Psoas muscle (tissue), 8 donors: ENCODE data around the gene PRR14. TPM values are rescaled to one million over a fixed set of nuclear protein-coding genes. Genes with fewer than 3 reads are reported as not detected.
"Not testable (repeated sequence)": the region's sequence is repeated elsewhere in the genome, so short reads cannot be mapped to it uniquely, and the experiment has no call there.

Experiments
- ATAC-seq, 4 donors: fragments of 200-7000 bp; cut with Tn5 transposase; one replicate each; pipeline ENCODE4 v1.9.1; 2020; ENCODE audit warnings: moderate library complexity in 3 of 4, mild to moderate bottlenecking in 2 of 4
- DNase-seq, 2 donors: peaks; one replicate each; pipeline ENCODE4 v3.0.0-alpha.2; 2020
- H3K27ac ChIP-seq: fragments of 200-600 bp; one replicate; pipeline ENCODE4 v1.8.0; 2022
- H3K27me3 ChIP-seq, 3 donors: fragments of 200-600 bp in 1 of 3; one replicate each; pipeline versions ENCODE4 v1.6.1 to v1.8.0; 2013 to 2022; ENCODE audit warnings: low read length in 2 of 3, mild to moderate bottlenecking in 2 of 3, moderate library complexity in 1 of 3; ENCODE audit not compliant: insufficient read depth in 3 of 3
- H3K36me3 ChIP-seq, 2 donors: fragments of 200-600 bp in 1 of 2; one replicate each; pipeline versions ENCODE4 v1.6.1 to v1.8.0; 2013 to 2022; ENCODE audit warnings: low read depth in 1 of 2, mild to moderate bottlenecking in 1 of 2, moderate library complexity in 1 of 2; ENCODE audit not compliant: insufficient read depth in 1 of 2
- H3K4me1 ChIP-seq: fragments of 200-600 bp; one replicate; pipeline ENCODE4 v1.8.0; 2022
- H3K4me3 ChIP-seq: fragments of 200-600 bp; one replicate; pipeline ENCODE4 v1.8.0; 2022; ENCODE audit warnings: mild to moderate bottlenecking
- H3K9me3 ChIP-seq: fragments of 200-600 bp; one replicate; pipeline ENCODE4 v1.8.0; 2022
- CTCF ChIP-seq: fragments of 200-600 bp; IDR thresholded peaks from one replicate; pipeline ENCODE4 v1.8.0; 2022; ENCODE audit warnings: antibody characterized with exemption
- WGBS, 3 donors: extraction: QIAGEN DNeasy Blood & Tissue Kit; methylation state at CpG; one replicate each; pipeline versions ENCODE4 v1.1.6 to v1.1.7; 2013; 5-methylcytosine and 5-hydroxymethylcytosine counted together
- intact Hi-C, 2 donors: fragments of 100-400 bp; cut with DNase I; formaldehyde crosslinking; loops; one replicate each; pipeline versions ENCODE4 v1.11.0 to v1.14.2; 2022
- polyA plus RNA-seq, 3 donors: library from polyadenylated mRNA; stranded (reverse); fragments of 200-250 nt; gene quantifications; one replicate each; pipeline ENCODE4 v1.2.3, GENCODE V29; 2013
- total RNA-seq, 4 donors: library from RNA; stranded (reverse); fragmentation: NEBNext Ultra II Directional in 2 of 4; extraction: Animal tissue kit (Norgen Biotek cat#: 25700) in 2 of 4; gene quantifications; one replicate each; pipeline versions ENCODE4 v1.2.1 to v1.2.4, GENCODE V29; 2021 to 2023
- donor health status: healthy with polysubstance abuse.
- donor health status: DM: no; HTN: no; CAD: no; lungs with moderate emphysema.
- donor health status: Bipolar disorder and iron deficiency.
- donor health status: healthy.
- donor health status: DM: yes; HTN: yes; CAD: no.
- donor health status: DM: no; HTN: no; CAD: no.
- donor health status: DM: no; HTN: no; CAD: no.
- donor health status: DM: yes; HTN: yes; CAD: no.

Gene PRR14
- total and polyA plus RNA-seq, 7 donors, result 13.4 to 26.8 (median 23.8) TPM

GRCh38 chr16:30691907-30692306 lies 41.1 kb downstream of the PRR14 start:
- no peak for DNase-seq
- TF ChIP-seq CTCF, result no peak
- WGBS, 3 donors, result 56 to 71% (median 64%) methylated on average over 4 of the region's 4 CpGs
- no peak overlapping the region for H3K4me3 ChIP-seq
- no peaks in the 10 kb centered on the region for H3K9me3 ChIP-seq
- no peak overlapping the region for H3K27ac ChIP-seq
- ATAC-seq, result no peak
- H3K27me3 ChIP-seq, result no peaks in the 10 kb centered on the region
- H3K4me1 ChIP-seq, result no peaks in the 10 kb centered on the region
- intact Hi-C loops, result loop anchor here in 1 of 2 donors (2.0 kb wide), 1 partner anchor 23 kb away; no protein-coding TSS in a partner anchor
- H3K36me3 ChIP-seq, result no peaks in the 10 kb centered on the region

- intact Hi-C loops, result no loop called here
These were observed 41.8 kb downstream of the PRR14 start for GRCh38 chr16:30692396-30693064.

GRCh38 chr16:30694926-30695693 lies 44.4 kb downstream of the PRR14 start:
- Histone ChIP-seq H3K27ac (no peak overlapping the region), H3K27me3 (no peaks in the 10 kb centered on the region), H3K36me3 (peaks cover 0 to 5% of the 10 kb centered on the region in 2 donors), H3K9me3 (no peaks in the 10 kb centered on the region), H3K4me1 (peaks cover 6% of the 10 kb centered on the region), H3K4me3 (no peak overlapping the region)
- no peak for ATAC-seq
- WGBS, 3 donors, result 72 to 82% (median 77%) methylated on average over 11 of the region's 11 CpGs
- DNase-seq, result no peak
- TF ChIP-seq CTCF, result no peak
- intact Hi-C loops, result loop anchor here in 1 of 2 donors (5.0 kb wide), 1 partner anchor 33 kb away; no protein-coding TSS in a partner anchor

More at GRCh38 chr16:30692396-30693064, 41.8 kb downstream of the PRR14 start:
- Histone ChIP-seq H3K9me3 (no peaks in the 10 kb centered on the region), H3K27ac (no peak overlapping the region), H3K4me1 (no peaks in the 10 kb centered on the region), H3K36me3 (no peaks in the 10 kb centered on the region), H3K27me3 (no peaks in the 10 kb centered on the region), H3K4me3 (no peak overlapping the region)
- ATAC-seq (no peak), DNase-seq (no peak)
- 49 to 59% (median 54%) methylated on average over 9 to 10 of the region's 10 CpGs for WGBS, 3 donors
- no peak for TF ChIP-seq CTCF

GRCh38 chr16:30696646-30697045 lies 45.9 kb downstream of the PRR14 start:
- H3K27me3 ChIP-seq, ATAC-seq, H3K27ac ChIP-seq, H3K9me3 ChIP-seq, DNase-seq, H3K4me3 ChIP-seq: not testable (repeated sequence)
- Histone ChIP-seq H3K4me1 (peaks cover 17% of the 10 kb centered on the region), H3K36me3 (peaks cover 0 to 21% of the 10 kb centered on the region in 2 donors)
- intact Hi-C loops, result loop anchor here (2.0 to 5.0 kb wide), 2 partner anchors 34 to 36 kb away; no protein-coding TSS in a partner anchor
- 94 to 100% (median 95%) methylated on average over 3 of the region's 3 CpGs for WGBS, 3 donors
